AML-193 (cell line): ENCODE measurements around the gene DAD1.
"Not testable (repeated sequence)": the region's sequence is repeated elsewhere in the genome, so short reads cannot be mapped to it uniquely, and the experiment has no call there.

Experiments
- DNase-seq, 2 experiments: peaks; one replicate each; lab custom pipeline; 2025; lab: John Stamatoyannopoulos, UW

The DAD1 gene

GRCh38 chr14:22567437-22567836 is 21.6 kb downstream of the DAD1 start:
- DNase-seq = no peak

GRCh38 chr14:22566845-22567244 is 22.2 kb downstream of the DAD1 start:
- no peak for DNase-seq

DNA sequence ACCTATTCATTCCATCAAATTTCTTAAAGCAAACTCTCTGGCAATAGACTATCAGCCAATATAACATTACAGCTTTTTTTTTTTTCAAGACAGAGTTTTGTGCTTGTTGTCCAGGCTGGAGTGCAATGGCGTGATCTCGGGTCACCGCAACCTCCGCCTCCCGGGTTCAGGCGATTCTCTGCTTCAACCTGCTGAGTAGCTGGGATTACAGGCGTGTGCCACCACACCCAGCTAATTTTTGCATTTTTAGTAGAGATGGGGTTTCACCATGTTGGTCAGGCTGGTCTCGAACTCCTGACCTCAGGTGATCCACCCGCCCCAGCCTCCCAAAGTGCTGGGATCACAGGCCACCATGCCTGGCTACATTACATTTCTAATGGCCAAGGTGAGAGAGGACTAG is 22.8 kb downstream of the DAD1 start:
- not testable (repeated sequence) for DNase-seq

DNA sequence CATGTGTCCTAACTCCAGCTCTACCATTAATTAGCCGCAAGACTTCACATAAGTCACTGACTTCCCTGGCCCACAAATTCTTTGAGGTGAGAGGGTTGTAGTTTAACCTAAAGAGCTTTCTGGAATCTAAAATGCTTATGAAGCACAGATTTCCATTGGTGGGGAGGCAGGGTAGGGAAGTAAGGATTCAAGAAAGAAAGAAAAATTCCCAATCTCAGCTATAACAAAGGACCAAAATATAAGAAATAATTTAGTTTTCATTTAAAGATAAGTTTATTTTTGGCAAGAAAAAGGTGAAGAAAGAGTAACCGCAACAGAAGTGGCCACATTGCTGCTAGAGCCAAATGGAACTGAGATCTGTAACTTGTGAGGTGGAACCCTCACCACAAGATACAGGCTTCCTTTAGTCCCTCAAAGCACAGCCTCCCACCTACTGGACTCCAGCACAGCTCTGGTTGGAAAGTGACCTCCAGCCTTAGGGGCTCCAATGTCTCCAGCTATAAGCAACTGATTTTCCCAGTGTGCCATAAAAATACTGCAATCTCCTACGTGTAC is 23.6 kb downstream of the DAD1 start:
- no peak for DNase-seq

DNA sequence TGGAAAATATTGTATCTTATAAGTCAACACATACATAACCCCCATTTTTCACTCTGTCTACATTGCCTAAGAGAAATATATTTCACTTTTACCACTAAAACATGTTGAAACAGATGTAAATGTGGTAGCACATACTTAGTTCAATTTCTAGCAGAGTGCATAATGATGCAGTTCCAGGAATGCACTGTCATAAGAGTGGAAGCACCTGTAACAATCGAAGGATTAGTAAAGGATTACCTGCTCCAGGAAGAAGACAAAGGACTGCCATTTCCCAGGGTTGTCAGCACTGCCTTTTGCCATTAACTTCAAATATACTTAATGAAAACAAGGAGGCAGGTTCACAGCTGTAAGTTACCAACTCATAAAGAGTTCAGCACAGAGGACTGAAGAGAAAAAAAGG is 24.6 kb downstream of the DAD1 start:
- DNase-seq = no peak

DNA sequence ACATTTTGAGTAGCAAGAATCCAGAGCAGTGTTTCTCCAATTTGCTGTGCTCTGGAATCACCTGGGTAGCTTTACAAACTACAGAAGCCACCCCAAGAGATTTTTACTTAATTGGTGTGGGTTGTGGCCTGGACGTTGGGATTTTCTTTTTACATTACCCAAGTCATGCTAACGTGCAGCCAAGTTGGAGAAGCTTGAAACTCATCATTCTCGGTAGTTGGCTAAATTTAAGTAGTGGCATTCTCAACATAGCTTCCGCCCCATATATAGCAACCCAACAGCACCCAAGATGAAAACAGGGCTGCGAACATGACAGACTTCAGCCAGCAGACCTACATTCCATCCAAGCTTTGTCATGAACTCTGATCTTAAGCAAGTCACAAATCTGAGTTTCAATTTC is 25.0 kb downstream of the DAD1 start:
- DNase-seq = no peak

GRCh38 chr14:22561661-22562579 is 27.1 kb downstream of the DAD1 start:
- no peak for DNase-seq

DNA sequence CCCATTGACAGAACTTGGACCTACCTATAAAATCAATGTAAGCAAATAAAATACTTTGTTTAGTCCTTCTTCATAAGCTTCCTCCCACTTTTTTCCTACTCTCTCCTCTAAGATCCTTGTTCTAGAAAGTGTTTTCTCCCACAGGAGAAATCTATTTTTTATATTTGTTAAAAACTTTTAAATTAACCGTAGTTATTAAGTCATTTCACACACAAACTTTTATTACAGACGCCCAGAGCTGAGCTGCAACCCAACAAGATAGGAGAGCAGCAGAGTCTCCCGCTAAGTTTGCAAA is 27.7 kb downstream of the DAD1 start:
- no peak for DNase-seq

DNA sequence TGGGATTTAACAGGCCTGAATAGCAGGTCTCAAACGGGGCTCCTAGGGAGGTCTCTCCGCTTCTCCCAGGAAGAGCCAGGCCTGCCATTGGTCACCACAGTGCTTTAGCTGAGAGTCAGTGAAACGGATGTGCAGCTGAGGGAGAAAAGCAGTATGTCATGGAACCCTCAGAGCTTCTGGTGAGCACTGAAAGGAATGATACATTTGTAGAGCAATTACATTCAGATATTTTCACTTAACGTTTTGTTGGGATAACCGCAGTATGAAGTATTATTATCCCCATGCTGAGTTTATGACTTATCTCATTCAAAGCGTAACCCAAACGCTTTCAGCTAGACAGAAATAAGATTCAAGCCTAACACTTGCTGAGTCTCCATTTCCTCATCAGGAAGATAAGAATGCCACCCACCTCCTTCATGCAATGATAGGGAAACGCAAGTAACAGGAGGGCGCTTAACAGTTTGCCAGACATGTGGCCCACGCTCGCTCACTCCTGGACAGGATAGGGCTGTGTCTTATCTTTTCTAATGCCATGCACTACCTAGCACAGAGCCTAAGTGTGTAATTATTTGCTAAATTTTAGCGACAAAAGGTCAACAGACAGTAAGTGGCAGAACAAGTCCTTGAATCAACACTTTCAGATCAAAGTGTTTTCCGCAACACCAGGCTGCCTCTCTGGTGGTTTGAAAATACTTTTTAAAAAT is 28.2 kb downstream of the DAD1 start:
- no peak for DNase-seq

DNA sequence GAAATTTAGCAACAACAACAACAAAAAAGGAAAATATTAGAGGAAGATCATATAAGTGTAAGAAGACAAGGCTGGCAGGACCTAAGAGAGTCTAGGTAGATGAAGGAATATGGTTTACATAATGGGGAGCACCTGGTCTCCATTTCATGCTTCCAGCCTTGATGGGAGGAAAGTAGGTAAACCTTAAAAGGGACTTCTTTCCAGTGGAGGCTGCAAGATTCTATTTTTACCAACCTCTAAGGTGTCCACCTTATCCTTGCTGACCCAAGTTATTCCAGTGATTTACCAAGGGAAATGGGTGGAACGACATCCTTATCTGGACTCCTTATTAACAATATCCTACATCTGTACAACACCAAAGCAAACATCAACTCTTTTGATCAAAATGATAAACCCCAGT is 30.0 kb downstream of the DAD1 start:
- no peak for DNase-seq

DNA sequence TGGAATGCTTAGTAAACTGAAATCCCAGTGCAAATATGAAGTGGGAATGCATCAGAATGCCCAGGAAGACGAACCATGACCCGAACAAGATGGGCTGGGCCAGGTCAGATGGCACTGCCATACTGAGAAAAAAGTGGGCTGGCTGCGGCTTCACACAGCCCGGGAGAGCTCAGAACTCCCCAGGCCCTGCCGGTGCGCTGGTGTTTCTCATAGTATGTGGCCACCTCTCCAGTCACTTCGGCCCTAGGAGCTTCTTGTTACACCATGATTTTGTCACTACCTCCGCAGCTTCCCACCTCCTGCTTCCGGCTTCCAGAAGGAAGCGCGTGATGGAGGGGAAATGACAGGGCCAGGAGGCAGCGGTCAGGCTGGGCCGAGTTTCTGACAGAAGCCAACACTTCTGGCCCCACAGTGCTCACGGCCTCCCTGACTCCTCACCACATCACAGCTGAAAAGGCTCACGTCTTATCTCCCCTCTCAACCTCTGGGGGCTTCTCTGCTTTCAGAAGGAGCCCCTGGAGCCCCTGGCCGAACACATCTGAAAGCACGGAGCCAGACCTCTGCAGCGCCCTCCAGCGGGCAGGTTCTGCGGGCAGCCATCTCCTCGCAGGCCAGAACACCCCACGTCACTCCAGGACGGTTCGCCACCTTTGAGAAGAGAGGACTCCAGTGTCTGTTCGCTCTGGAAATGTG is 30.7 kb downstream of the DAD1 start:
- no peak for DNase-seq

- DNase-seq = no peak
These were observed 31.2 kb downstream of the DAD1 start for GRCh38 chr14:22557846-22558220.

DNA sequence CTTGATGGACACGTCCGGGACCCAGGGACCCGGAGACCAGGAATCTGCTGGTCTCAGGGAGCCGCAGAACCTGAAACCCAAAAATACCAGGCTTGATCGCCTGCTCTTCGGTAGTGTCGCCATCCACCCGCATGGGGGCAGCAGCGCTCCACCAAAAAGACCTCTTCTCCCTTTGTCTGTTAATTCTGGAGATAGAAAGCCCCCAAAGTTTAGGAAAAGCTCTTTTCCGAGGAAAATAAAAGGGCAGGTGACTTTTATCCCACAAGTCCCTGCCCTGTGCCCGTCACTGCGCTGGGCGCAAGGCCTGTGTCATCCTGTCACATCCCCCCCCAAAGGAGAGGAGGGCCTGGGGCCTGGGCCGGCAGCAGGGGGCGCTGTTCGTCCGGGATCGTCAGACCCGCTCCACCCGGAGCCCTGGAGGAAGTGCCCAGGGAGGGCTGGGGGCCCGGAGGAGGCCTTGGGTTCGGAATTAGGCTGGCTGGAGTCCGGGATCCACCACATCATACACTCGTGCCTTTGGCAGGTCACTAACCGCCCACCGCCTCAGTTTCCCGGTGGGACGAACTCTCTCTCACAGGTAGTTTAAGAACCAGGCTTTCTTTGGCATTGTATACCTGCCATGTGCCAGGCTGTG is 31.9 kb downstream of the DAD1 start:
- DNase-seq = peak; percentile 48 to 70

- peak; percentile 92 to 94 for DNase-seq
These were observed 32.7 kb downstream of the DAD1 start for GRCh38 chr14:22556021-22556989.

DNA sequence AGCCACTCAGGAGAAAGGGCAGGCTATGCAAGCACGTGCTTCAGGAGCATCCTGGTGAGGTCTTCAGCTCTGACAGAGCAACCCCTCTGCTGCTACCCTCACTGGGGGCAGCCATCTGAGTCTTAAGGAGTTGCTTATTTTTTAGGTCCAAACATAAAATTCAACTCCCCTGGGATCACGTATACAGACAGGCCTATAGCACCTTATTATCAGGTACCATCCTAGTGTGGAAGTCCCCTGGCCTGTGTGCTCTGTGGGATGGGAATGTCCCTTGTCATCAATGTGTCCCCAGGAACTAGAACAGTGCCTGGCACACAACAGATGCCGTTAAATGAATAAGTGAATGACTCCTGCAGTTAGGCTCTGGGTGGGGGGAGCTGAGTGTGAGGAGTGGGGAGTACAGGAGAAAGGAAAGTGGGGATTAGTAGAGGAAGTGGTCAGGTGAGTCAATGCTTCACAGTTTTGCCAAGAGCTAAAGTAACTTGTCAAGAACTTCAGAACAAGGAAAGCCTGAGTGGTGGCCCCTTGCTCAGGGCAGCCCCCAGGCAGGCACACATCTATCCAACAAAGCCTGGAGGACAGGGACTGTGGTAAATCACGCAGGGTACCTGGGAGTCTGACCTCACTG is 33.5 kb downstream of the DAD1 start:
- no peak for DNase-seq

DNA sequence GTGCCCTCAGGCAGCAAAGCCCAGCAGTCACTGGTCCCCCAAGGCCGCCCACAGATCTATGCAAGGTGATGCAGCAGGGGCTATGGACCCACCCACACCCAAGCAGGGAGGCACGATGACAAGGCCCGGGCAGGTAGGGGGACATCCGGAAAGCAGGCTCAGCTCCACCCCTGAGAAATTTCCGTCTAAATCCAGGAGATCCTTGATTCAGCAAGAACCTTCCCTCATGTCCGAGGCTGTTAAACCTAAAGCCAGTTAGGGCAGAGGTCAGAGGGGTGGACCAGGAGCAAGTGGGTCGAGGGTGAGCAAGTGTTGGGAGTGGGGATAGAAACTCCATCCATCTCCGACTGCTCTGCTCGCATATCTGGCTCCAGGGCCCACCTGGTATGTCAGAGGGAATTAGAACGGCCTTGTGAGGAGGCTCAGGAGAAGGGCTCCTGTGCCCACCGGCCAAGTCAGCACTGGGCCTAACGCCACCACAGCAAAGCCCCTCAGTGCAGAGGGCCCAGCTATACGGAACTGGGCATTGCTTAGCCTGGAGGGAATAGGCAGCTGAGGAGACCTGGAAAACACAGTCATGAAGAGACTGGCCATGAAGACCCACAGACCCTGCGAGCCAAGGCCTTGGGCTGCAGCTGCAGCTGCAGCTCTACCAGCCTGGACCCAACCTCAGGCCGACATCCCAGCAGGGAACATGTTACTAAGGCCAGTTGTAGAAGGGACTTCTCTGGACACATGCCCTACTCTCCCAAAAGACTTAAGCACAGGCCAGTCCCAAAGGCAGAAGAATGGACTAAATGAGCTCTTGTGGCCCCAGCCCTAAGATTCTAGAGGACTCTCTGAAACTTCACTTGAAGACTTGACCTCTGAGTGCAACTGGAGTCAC is 34.3 kb downstream of the DAD1 start:
- no peak for DNase-seq

DNA sequence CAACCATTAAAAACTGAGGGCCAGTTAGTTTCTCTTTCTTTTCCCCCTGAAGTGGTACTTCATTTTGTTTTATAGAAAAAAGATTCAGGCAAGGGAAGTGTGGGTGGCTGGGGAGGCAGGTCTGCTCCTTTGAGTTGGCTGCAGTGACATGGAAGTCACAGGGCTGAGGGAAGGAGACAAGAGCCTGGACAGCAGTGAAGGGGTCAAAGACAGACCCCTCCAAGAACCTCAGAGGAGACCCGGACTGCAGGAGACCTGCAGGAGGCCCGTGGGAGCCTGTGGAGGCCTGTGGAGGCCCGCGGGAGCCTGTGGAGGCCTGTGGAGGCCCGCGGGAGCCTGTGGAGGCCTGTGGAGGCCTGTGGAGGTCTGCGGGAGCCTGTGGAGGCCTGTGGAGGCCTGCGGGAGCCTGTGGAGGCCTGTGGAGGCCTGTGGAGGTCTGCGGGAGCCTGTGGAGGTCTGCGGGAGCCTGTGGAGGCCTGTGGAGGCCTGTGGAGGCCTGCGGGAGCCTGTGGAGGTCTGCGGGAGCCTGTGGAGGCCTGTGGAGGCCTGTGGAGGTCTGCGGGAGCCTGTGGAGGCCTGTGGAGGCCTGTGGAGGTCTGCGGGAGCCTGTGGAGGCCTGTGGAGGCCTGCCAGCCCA is 35.0 kb downstream of the DAD1 start:
- DNase-seq = not testable (repeated sequence)

GRCh38 chr14:22553445-22553844 is 35.6 kb downstream of the DAD1 start:
- no peak for DNase-seq

GRCh38 chr14:22552827-22553076 is 36.3 kb downstream of the DAD1 start:
- DNase-seq = no peak
